Activated CD4-positive, alpha-beta T cell treated with anti-CD3 and anti-CD28 coated beads, Interleukin-10, Interleukin-2, amounts not matched to agents 100 ng/mL and 50 ng/mL, durations not matched to agents 16 hours and 8 hours (primary cell): Measurements from ENCODE around the gene MAP1B.

ENCODE experiments used
- DNase-seq: peaks from one replicate; pipeline ENCODE4 v3.0.0-alpha.2; 2020

The MAP1B gene

GRCh38 chr5:72256536-72256935 lies 149.3 kb downstream of the MAP1B start:
- no peak for DNase-seq
